HEK293 (cell line): ENCODE data around the gene GABBR2.

ENCODE experiments used
- HOXA7 ChIP-seq: sonication (generic); formaldehyde crosslinking; IDR thresholded peaks from 2 replicates; pipeline ENCODE4 v1.8.1; 2022; ENCODE audit warnings: missing genetic modification reagents, borderline replicate concordance
- HOXC10 ChIP-seq: sonication (generic); formaldehyde crosslinking; IDR thresholded peaks from 2 replicates; pipeline ENCODE4 v1.8.1; 2023; ENCODE audit warnings: mild to moderate bottlenecking, missing genetic modification reagents
- SALL2 ChIP-seq: fragments of 450-650 bp; formaldehyde crosslinking; IDR thresholded peaks from 2 replicates; pipeline ENCODE4 v1.5.0; 2017; ENCODE audit warnings: missing biosample characterization, mild to moderate bottlenecking, missing genetic modification characterization, borderline replicate concordance
- SP3 ChIP-seq: fragments of 450-650 bp; formaldehyde crosslinking; IDR thresholded peaks from 2 replicates; pipeline ENCODE4 v1.5.1; 2016; ENCODE audit warnings: missing biosample characterization, missing genetic modification characterization
- ZBTB1 ChIP-seq: fragments of 450-650 bp; formaldehyde crosslinking; IDR thresholded peaks from 2 replicates; pipeline ENCODE4 v1.5.1; 2016; ENCODE audit warnings: missing biosample characterization, missing genetic modification characterization
- ZFP37 ChIP-seq: fragments of 450-650 bp; formaldehyde crosslinking; IDR thresholded peaks from 2 replicates; pipeline ENCODE4 v1.5.1; 2016; ENCODE audit warnings: missing biosample characterization, missing genetic modification characterization
- ZNF133 ChIP-seq: fragments of 450-650 bp; formaldehyde crosslinking; IDR thresholded peaks from 2 replicates; pipeline ENCODE4 v1.5.1; 2016; ENCODE audit warnings: missing biosample characterization, missing genetic modification characterization
- ZNF140 ChIP-seq: fragments of 450-650 bp; formaldehyde crosslinking; IDR thresholded peaks from 2 replicates; pipeline ENCODE4 v1.5.1; 2016; ENCODE audit warnings: missing biosample characterization, missing genetic modification characterization
- ZNF292 ChIP-seq: fragments of 450-650 bp; formaldehyde crosslinking; IDR thresholded peaks from 2 replicates; pipeline ENCODE4 v1.5.1; 2016; ENCODE audit warnings: low read depth, missing biosample characterization, missing genetic modification characterization, borderline replicate concordance
- ZNF350 ChIP-seq: fragments of 450-650 bp; formaldehyde crosslinking; IDR thresholded peaks from 2 replicates; pipeline ENCODE4 v1.5.0; 2017; ENCODE audit warnings: missing biosample characterization, mild to moderate bottlenecking, missing genetic modification characterization
- ZNF37A ChIP-seq: fragments of 450-650 bp; IDR thresholded peaks from 2 replicates; pipeline ENCODE4 v1.5.1; 2018; ENCODE audit warnings: missing biosample characterization, missing genetic modification characterization
- ZNF426 ChIP-seq: fragments of 450-650 bp; formaldehyde crosslinking; IDR thresholded peaks from 2 replicates; pipeline ENCODE4 v1.5.1; 2017; ENCODE audit warnings: missing biosample characterization, missing genetic modification characterization, mild to moderate bottlenecking, inconsistent platforms, moderate library complexity
- ZNF558 ChIP-seq: fragments of 450-650 bp; formaldehyde crosslinking; IDR thresholded peaks from 2 replicates; pipeline ENCODE4 v1.5.1; 2016; ENCODE audit warnings: missing biosample characterization, missing genetic modification characterization
- ZNF677 ChIP-seq: fragments of 450-650 bp; IDR thresholded peaks from 2 replicates; pipeline ENCODE4 v1.5.0; 2018; ENCODE audit warnings: missing biosample characterization, mild to moderate bottlenecking, missing genetic modification characterization, moderate library complexity
- ZNF701 ChIP-seq: fragments of 450-650 bp; formaldehyde crosslinking; IDR thresholded peaks from 2 replicates; pipeline ENCODE4 v1.5.1; 2016; ENCODE audit warnings: missing biosample characterization, missing genetic modification characterization
- ZNF747 ChIP-seq: fragments of 450-650 bp; formaldehyde crosslinking; IDR thresholded peaks from 2 replicates; pipeline ENCODE4 v1.5.1; 2016; ENCODE audit warnings: missing biosample characterization, missing genetic modification characterization
- ZNF76 ChIP-seq: fragments of 450-650 bp; formaldehyde crosslinking; IDR thresholded peaks from 2 replicates; pipeline ENCODE4; 2016; ENCODE audit warnings: low read depth, missing biosample characterization, missing genetic modification characterization, borderline replicate concordance
- TF ChIP-seq, protein P1 (sequence below): fragments of 450-650 bp; formaldehyde crosslinking; IDR thresholded peaks from 2 replicates; pipeline ENCODE4 v1.5.1; 2017; ENCODE audit warnings: missing biosample characterization, missing genetic modification characterization
- TF ChIP-seq, protein P2 (sequence below): fragments of 450-650 bp; formaldehyde crosslinking; IDR thresholded peaks from 2 replicates; pipeline ENCODE4 v1.5.1; 2017; ENCODE audit warnings: missing biosample characterization, missing genetic modification characterization
- TF ChIP-seq, protein P3 (sequence below): IDR thresholded peaks from 2 replicates; pipeline ENCODE4 v1.6.1; 2011; ENCODE audit warnings: mild to moderate bottlenecking, low read depth, low read length, borderline replicate concordance
- TF ChIP-seq, protein P4 (sequence below): fragments of 450-650 bp; formaldehyde crosslinking; IDR thresholded peaks from 2 replicates; pipeline ENCODE4 v1.5.1; 2016; ENCODE audit warnings: missing biosample characterization, missing genetic modification characterization
- TF ChIP-seq, protein P5 (sequence below): fragments of 450-650 bp; formaldehyde crosslinking; IDR thresholded peaks from 2 replicates; pipeline ENCODE4 v1.5.1; 2016; ENCODE audit warnings: missing biosample characterization, missing genetic modification characterization
- TF ChIP-seq, protein P6 (sequence below): fragments of 450-650 bp; formaldehyde crosslinking; IDR thresholded peaks from 2 replicates; pipeline ENCODE4 v1.5.1; 2016; ENCODE audit warnings: missing biosample characterization, missing genetic modification characterization, borderline replicate concordance
- TF ChIP-seq, protein P7 (sequence below): fragments of 450-650 bp; formaldehyde crosslinking; IDR thresholded peaks from 2 replicates; pipeline ENCODE4 v1.5.1; 2017; ENCODE audit warnings: missing biosample characterization, mild to moderate bottlenecking, missing genetic modification characterization, moderate library complexity

GABBR2 gene

DNA sequence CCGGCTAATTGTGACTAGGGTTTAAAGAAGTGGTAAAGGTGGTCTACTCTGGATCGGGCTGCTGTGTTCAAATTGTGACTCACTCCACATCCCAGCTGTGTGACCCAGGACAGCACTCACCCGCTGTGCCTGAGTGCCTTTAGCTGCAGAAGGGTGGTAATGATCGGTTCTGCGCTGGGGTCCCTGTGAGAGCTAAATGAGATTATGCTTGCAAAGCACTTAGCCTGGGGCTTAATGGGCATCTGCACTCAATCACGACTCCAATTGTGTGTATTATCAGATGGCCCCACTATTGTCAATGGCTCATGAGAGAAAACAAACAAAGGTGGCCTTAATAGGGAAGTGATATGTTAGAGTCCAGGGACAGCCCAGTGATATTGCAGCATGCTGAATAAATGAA is 428.2 kb downstream of the GABBR2 start (continued):
- TF ChIP-seq, protein P1, sequence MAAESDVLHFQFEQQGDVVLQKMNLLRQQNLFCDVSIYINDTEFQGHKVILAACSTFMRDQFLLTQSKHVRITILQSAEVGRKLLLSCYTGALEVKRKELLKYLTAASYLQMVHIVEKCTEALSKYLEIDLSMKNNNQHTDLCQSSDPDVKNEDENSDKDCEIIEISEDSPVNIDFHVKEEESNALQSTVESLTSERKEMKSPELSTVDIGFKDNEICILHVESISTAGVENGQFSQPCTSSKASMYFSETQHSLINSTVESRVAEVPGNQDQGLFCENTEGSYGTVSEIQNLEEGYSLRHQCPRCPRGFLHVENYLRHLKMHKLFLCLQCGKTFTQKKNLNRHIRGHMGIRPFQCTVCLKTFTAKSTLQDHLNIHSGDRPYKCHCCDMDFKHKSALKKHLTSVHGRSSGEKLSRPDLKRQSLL (tag by site-specific recombination): no peak
- TF ChIP-seq ZBTB1 (tag by site-specific recombination): no peak
- TF ChIP-seq ZNF76 (tag by site-specific recombination): no peak
- TF ChIP-seq, protein P2, sequence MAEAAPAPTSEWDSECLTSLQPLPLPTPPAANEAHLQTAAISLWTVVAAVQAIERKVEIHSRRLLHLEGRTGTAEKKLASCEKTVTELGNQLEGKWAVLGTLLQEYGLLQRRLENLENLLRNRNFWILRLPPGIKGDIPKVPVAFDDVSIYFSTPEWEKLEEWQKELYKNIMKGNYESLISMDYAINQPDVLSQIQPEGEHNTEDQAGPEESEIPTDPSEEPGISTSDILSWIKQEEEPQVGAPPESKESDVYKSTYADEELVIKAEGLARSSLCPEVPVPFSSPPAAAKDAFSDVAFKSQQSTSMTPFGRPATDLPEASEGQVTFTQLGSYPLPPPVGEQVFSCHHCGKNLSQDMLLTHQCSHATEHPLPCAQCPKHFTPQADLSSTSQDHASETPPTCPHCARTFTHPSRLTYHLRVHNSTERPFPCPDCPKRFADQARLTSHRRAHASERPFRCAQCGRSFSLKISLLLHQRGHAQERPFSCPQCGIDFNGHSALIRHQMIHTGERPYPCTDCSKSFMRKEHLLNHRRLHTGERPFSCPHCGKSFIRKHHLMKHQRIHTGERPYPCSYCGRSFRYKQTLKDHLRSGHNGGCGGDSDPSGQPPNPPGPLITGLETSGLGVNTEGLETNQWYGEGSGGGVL: no peak
- TF ChIP-seq, protein P3, sequence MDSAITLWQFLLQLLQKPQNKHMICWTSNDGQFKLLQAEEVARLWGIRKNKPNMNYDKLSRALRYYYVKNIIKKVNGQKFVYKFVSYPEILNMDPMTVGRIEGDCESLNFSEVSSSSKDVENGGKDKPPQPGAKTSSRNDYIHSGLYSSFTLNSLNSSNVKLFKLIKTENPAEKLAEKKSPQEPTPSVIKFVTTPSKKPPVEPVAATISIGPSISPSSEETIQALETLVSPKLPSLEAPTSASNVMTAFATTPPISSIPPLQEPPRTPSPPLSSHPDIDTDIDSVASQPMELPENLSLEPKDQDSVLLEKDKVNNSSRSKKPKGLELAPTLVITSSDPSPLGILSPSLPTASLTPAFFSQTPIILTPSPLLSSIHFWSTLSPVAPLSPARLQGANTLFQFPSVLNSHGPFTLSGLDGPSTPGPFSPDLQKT: no peak
- TF ChIP-seq, protein P4, sequence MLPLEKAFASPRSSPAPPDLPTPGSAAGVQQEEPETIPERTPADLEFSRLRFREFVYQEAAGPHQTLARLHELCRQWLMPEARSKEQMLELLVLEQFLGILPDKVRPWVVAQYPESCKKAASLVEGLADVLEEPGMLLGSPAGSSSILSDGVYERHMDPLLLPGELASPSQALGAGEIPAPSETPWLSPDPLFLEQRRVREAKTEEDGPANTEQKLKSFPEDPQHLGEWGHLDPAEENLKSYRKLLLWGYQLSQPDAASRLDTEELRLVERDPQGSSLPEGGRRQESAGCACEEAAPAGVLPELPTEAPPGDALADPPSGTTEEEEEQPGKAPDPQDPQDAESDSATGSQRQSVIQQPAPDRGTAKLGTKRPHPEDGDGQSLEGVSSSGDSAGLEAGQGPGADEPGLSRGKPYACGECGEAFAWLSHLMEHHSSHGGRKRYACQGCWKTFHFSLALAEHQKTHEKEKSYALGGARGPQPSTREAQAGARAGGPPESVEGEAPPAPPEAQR: no peak
- no peak for TF ChIP-seq SALL2 (tag by site-specific recombination)
- TF ChIP-seq, protein P5, sequence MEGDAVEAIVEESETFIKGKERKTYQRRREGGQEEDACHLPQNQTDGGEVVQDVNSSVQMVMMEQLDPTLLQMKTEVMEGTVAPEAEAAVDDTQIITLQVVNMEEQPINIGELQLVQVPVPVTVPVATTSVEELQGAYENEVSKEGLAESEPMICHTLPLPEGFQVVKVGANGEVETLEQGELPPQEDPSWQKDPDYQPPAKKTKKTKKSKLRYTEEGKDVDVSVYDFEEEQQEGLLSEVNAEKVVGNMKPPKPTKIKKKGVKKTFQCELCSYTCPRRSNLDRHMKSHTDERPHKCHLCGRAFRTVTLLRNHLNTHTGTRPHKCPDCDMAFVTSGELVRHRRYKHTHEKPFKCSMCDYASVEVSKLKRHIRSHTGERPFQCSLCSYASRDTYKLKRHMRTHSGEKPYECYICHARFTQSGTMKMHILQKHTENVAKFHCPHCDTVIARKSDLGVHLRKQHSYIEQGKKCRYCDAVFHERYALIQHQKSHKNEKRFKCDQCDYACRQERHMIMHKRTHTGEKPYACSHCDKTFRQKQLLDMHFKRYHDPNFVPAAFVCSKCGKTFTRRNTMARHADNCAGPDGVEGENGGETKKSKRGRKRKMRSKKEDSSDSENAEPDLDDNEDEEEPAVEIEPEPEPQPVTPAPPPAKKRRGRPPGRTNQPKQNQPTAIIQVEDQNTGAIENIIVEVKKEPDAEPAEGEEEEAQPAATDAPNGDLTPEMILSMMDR (tag by site-specific recombination): no peak
- TF ChIP-seq SP3: no peak
- no peak for TF ChIP-seq ZFP37 (tag by site-specific recombination)
- no peak for TF ChIP-seq ZNF133 (tag by site-specific recombination)
- no peak for TF ChIP-seq HOXC10
- TF ChIP-seq ZNF292 (tag by site-specific recombination): no peak
- TF ChIP-seq ZNF37A: no peak
- TF ChIP-seq, protein P6, sequence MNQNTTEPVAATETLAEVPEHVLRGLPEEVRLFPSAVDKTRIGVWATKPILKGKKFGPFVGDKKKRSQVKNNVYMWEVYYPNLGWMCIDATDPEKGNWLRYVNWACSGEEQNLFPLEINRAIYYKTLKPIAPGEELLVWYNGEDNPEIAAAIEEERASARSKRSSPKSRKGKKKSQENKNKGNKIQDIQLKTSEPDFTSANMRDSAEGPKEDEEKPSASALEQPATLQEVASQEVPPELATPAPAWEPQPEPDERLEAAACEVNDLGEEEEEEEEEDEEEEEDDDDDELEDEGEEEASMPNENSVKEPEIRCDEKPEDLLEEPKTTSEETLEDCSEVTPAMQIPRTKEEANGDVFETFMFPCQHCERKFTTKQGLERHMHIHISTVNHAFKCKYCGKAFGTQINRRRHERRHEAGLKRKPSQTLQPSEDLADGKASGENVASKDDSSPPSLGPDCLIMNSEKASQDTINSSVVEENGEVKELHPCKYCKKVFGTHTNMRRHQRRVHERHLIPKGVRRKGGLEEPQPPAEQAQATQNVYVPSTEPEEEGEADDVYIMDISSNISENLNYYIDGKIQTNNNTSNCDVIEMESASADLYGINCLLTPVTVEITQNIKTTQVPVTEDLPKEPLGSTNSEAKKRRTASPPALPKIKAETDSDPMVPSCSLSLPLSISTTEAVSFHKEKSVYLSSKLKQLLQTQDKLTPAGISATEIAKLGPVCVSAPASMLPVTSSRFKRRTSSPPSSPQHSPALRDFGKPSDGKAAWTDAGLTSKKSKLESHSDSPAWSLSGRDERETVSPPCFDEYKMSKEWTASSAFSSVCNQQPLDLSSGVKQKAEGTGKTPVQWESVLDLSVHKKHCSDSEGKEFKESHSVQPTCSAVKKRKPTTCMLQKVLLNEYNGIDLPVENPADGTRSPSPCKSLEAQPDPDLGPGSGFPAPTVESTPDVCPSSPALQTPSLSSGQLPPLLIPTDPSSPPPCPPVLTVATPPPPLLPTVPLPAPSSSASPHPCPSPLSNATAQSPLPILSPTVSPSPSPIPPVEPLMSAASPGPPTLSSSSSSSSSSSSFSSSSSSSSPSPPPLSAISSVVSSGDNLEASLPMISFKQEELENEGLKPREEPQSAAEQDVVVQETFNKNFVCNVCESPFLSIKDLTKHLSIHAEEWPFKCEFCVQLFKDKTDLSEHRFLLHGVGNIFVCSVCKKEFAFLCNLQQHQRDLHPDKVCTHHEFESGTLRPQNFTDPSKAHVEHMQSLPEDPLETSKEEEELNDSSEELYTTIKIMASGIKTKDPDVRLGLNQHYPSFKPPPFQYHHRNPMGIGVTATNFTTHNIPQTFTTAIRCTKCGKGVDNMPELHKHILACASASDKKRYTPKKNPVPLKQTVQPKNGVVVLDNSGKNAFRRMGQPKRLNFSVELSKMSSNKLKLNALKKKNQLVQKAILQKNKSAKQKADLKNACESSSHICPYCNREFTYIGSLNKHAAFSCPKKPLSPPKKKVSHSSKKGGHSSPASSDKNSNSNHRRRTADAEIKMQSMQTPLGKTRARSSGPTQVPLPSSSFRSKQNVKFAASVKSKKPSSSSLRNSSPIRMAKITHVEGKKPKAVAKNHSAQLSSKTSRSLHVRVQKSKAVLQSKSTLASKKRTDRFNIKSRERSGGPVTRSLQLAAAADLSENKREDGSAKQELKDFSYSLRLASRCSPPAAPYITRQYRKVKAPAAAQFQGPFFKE (tag by site-specific recombination): no peak
- no peak for TF ChIP-seq ZNF677 (tag by site-specific recombination)
- TF ChIP-seq ZNF140 (tag by site-specific recombination): no peak
- TF ChIP-seq ZNF426 (tag by site-specific recombination): no peak
- no peak for TF ChIP-seq ZNF747 (tag by site-specific recombination)
- no peak for TF ChIP-seq HOXA7
- no peak for TF ChIP-seq ZNF350 (tag by site-specific recombination)
- TF ChIP-seq ZNF558 (tag by site-specific recombination): no peak
- TF ChIP-seq, protein P7, sequence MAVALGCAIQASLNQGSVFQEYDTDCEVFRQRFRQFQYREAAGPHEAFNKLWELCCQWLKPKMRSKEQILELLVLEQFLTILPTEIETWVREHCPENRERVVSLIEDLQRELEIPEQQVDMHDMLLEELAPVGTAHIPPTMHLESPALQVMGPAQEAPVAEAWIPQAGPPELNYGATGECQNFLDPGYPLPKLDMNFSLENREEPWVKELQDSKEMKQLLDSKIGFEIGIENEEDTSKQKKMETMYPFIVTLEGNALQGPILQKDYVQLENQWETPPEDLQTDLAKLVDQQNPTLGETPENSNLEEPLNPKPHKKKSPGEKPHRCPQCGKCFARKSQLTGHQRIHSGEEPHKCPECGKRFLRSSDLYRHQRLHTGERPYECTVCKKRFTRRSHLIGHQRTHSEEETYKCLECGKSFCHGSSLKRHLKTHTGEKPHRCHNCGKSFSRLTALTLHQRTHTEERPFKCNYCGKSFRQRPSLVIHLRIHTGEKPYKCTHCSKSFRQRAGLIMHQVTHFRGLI (tag by site-specific recombination): 0 out of 2 replicates have a peak, but pooled peaks have one; percentile 42
- TF ChIP-seq ZNF701 (tag by site-specific recombination): no peak
